Measurements from ENCODE around the gene GSAP.

Gene GSAP

DNA sequence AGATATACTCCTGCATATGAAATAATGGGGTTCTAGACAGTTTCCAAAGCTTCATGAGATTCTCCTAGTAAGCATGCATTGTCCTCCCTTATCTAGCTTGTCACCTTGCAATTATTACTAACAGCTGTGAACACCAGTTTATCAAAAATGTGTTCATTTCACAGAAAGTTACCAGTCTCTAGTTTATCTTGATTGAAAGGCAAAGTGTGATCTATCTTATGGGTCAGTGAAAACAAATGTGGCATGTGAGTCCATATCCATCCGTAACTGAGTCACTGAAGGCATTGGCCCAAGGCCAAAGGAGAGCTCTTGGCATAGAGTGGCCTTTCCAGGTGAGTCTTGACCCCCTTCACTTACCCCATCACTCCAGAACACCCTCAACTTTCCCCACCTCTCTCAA is 53.2 kb downstream of the GSAP start:
- H3K4me3 ChIP-seq (ENCODE audit: low read depth, low read length) = no peak overlapping the region
- DNase-seq (ENCODE audit: low read depth) = no peak
- TF ChIP-seq POLR2A (IDR thresholded peaks at IDR 0.05; ENCODE audit: extremely low read depth, insufficient read length) (no peak), MYC (IDR thresholded peaks at IDR 0.05; ENCODE audit: low read depth, low read length) (no peak)
- TF ChIP-seq, protein P1, sequence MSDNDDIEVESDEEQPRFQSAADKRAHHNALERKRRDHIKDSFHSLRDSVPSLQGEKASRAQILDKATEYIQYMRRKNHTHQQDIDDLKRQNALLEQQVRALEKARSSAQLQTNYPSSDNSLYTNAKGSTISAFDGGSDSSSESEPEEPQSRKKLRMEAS (IDR thresholded peaks at IDR 0.05; ENCODE audit: low read depth, low read length) = no peak
- TF ChIP-seq, protein P2, sequence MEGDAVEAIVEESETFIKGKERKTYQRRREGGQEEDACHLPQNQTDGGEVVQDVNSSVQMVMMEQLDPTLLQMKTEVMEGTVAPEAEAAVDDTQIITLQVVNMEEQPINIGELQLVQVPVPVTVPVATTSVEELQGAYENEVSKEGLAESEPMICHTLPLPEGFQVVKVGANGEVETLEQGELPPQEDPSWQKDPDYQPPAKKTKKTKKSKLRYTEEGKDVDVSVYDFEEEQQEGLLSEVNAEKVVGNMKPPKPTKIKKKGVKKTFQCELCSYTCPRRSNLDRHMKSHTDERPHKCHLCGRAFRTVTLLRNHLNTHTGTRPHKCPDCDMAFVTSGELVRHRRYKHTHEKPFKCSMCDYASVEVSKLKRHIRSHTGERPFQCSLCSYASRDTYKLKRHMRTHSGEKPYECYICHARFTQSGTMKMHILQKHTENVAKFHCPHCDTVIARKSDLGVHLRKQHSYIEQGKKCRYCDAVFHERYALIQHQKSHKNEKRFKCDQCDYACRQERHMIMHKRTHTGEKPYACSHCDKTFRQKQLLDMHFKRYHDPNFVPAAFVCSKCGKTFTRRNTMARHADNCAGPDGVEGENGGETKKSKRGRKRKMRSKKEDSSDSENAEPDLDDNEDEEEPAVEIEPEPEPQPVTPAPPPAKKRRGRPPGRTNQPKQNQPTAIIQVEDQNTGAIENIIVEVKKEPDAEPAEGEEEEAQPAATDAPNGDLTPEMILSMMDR (IDR thresholded peaks at IDR 0.05; ENCODE audit: low read depth, low read length) = no peak

DNA sequence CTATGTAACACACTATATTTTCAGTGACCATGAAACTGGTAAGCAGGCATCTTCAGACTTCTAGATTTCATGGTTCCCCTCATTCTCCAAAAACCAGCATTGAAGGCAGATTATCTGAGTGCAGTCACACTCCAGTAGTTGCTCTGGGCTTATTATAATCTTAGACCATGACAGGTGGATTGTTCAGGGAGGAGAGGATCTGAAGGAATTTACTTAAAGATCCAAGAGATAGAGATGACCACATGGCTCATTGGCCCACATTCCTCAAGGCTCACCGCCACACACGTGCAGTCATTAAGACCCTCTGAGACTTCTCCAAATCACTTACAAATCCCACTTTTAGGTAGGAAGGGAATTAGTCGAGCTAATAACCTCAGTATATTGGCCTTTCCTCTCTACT is 55.2 kb downstream of the GSAP start:
- no peak for DNase-seq (ENCODE audit: low read depth)
- H3K4me3 ChIP-seq (ENCODE audit: low read depth, low read length) = no peak overlapping the region
- TF ChIP-seq MYC (IDR thresholded peaks at IDR 0.05; ENCODE audit: low read depth, low read length) (no peak), POLR2A (IDR thresholded peaks at IDR 0.05; ENCODE audit: extremely low read depth, insufficient read length) (no peak)
- TF ChIP-seq, protein P1 (IDR thresholded peaks at IDR 0.05; ENCODE audit: low read depth, low read length) = no peak
- TF ChIP-seq, protein P2 (IDR thresholded peaks at IDR 0.05; ENCODE audit: low read depth, low read length) = no peak

DNA sequence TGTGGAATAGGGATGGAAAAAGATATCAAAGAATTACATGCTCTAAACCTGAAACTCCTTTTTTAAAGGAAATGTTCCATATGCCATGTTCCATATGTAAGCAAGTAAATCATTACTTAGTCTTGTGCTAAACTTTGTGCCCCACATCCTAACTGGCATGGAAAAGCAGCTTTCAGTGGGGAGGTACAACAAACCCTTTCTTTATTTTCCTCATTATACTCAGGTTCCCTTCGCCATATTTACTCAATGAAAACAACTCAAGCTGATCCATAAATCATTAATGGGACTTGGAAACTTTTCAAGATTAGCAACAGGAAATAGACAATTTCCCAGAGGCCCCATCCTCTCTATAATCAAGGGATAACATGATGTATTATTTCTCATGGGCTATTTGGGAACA is 56.0 kb downstream of the GSAP start:
- TF ChIP-seq POLR2A (IDR thresholded peaks at IDR 0.05; ENCODE audit: extremely low read depth, insufficient read length) (no peak), MYC (IDR thresholded peaks at IDR 0.05; ENCODE audit: low read depth, low read length) (no peak)
- TF ChIP-seq, protein P1 (IDR thresholded peaks at IDR 0.05; ENCODE audit: low read depth, low read length) = no peak
- TF ChIP-seq, protein P2 (IDR thresholded peaks at IDR 0.05; ENCODE audit: low read depth, low read length) = no peak
- no peak for DNase-seq (ENCODE audit: low read depth)
- H3K4me3 ChIP-seq (ENCODE audit: low read depth, low read length) = no peak overlapping the region

DNA sequence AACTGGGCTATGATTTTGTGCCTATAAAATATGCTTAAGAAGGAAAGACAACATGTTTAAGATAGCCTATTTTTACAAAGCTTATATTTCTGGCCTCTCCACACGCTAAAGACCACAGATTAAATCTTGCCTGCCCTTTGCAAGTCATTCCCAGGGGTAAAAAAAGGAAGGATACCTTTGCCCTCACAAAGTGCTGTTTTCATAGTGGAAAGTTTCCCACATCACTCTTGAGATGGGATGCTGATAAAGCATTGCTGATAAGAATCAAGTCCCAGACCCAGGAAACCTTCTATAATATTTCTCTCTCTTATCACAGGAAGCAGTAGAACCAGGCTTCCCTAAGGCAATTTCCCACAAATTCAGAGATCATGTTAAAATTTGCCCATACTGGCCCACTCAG is 56.5 kb downstream of the GSAP start:
- no peak for DNase-seq (ENCODE audit: low read depth)

DNA sequence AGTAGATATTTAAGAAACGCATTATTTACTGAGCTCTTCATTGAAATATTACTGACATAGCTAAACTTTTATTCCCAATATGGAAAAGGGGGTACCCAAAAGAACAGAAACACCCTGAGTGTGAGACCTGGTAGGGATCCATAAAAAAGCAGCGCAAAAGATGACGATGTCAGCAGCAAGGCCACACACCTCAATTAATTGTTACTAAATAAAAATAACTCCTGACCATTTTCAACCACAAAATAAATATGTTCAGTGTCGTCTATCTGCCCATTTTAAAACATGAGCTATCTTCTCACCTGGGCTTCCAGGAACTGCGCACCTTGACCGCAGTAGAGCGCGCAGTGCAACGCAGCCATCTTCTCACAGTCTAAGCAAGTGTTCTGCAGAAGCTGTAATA is 61.2 kb downstream of the GSAP start:
- TF ChIP-seq MYC (IDR thresholded peaks at IDR 0.05; ENCODE audit: low read depth, low read length) (no peak), POLR2A (IDR thresholded peaks at IDR 0.05; ENCODE audit: extremely low read depth, insufficient read length) (no peak)
- TF ChIP-seq, protein P1 (IDR thresholded peaks at IDR 0.05; ENCODE audit: low read depth, low read length) = no peak
- TF ChIP-seq, protein P2 (IDR thresholded peaks at IDR 0.05; ENCODE audit: low read depth, low read length) = no peak
- DNase-seq (ENCODE audit: low read depth) = no peak
- H3K4me3 ChIP-seq (ENCODE audit: low read depth, low read length) = no peak overlapping the region

More for the DNA sequence above, 56.5 kb downstream of the GSAP start:
- H3K4me3 ChIP-seq (ENCODE audit: low read depth, low read length) = no peak overlapping the region
- no peak for TF ChIP-seq MYC (IDR thresholded peaks at IDR 0.05; ENCODE audit: low read depth, low read length)

DNA sequence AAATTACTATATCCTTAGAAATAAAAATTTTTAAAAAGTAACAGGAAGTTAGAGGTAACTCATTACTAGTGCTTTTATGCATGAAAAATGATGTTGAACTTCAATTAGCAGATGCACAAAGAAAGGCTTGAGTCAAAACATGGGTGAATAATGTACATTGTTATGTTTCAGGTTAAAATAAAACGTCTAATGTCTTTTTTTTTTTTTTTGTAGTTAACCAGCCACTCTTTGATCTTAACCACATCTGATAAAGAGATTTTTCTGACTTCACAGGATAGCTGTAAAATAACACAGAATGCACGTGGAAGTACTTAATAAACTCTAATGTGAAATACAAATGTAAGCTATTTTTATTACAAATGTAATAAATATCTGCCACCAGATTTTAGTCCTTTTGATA is 61.7 kb downstream of the GSAP start:
- TF ChIP-seq POLR2A (IDR thresholded peaks at IDR 0.05; ENCODE audit: extremely low read depth, insufficient read length) (no peak), MYC (IDR thresholded peaks at IDR 0.05; ENCODE audit: low read depth, low read length) (no peak)
- TF ChIP-seq, protein P1 (IDR thresholded peaks at IDR 0.05; ENCODE audit: low read depth, low read length) = no peak
- TF ChIP-seq, protein P2 (IDR thresholded peaks at IDR 0.05; ENCODE audit: low read depth, low read length) = no peak
- no peak overlapping the region for H3K4me3 ChIP-seq (ENCODE audit: low read depth, low read length)
- no peak for DNase-seq (ENCODE audit: low read depth)
